Bone marrow (tissue), 2 donors: ENCODE results near the gene CALHM4.
A peak's percentile ranks its signal among the peaks of the same experiment; 100 is the strongest.

Experiments
- DNase-seq, 2 donors: peaks; one replicate each; lab custom pipeline; 2025; lab: John Stamatoyannopoulos, UW

The CALHM4 gene

GRCh38 chr6:116553451-116553850, at the start of gene CALHM4:
Gene CALHM4 (plus strand): TSS chr6:116553751. CDS start chr6:116553794, 43 bp downstream.
- no peak for DNase-seq

- no peak for DNase-seq
Measured at GRCh38 chr6:116507324-116507723, 46.2 kb upstream of the CALHM4 start.

GRCh38 chr6:116508527-116508926, 45.0 kb upstream of the CALHM4 start:
- no peak for DNase-seq

DNA sequence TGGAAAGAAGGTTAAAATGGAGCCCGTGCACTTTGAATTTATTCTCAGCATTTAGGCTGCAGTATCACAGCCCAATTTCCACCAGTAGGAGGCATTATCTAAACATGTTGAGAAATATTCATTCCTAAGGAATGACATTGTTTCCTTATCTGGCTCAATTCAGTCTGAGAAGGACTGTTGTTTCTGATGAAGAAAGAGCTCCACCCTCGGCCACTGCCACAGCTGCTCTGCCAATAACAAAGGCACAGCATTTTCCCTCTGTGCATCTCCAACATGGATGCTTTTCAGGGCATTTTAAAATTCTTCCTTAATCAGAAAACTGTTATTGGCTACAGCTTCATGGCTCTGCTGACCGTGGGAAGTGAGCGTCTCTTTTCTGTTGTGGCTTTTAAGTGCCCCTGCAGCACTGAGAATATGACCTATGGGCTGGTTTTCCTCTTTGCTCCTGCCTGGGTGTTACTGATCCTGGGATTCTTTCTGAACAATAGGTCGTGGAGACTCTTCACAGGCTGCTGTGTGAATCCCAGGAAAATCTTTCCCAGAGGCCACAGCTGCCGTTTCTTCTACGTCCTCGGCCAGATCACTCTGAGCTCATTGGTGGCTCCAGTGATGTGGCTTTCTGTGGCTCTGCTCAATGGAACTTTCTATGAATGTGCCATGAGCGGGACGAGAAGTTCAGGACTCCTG, 42.0 kb upstream of the CALHM4 start, which contains the start of gene CALHM5:
TSS of gene CALHM5 (plus strand) at position 216 of the 687 bp plus-strand sequence. CDS start at position 274, 58 bp downstream.
- no peak for DNase-seq

DNA sequence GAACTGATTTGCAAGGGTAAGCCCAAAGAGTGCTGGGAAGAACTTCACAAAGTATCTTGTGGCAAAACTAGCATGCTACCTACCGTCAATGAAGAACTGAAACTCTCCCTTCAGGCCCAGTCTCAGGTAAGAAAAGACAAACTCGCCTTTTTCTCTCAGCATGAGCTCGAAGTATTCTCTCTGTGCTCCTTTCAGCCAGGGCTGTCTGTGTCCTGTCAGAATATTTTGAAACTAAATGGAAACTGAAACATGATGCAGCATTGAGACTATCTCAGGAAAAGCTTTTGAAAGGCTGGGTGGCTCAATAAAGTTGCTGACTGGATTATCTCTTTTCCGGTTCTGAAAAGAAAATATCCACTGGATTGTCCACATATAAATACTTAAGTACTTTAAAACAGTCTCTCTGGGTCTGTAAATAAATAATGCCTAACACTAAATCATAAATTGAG, 41.4 kb upstream of the CALHM4 start:
- DNase-seq, result no peak

GRCh38 chr6:116512734-116513133, 40.8 kb upstream of the CALHM4 start:
- DNase-seq, result no peak

GRCh38 chr6:116513224-116513875, 40.2 kb upstream of the CALHM4 start:
- DNase-seq, result no peak

DNA sequence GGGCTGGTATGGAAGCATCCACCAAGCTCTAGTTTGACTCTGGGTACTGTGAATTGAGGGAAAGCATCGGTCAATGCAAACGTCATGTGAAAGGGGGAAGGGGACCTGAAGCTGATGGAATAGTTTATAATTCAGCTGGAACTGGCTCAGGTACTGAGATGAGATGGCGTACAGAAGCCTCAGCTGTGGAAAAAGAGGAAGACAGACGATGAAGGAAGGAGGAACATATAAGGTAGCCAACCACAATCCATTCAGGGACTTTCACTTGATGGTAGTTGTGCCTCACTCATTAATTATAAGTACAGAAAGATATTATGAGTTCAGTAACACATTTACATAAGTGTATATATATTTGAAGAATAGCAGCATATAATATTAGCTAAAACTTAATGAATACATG, 39.4 kb upstream of the CALHM4 start:
- DNase-seq, result no peak

DNA sequence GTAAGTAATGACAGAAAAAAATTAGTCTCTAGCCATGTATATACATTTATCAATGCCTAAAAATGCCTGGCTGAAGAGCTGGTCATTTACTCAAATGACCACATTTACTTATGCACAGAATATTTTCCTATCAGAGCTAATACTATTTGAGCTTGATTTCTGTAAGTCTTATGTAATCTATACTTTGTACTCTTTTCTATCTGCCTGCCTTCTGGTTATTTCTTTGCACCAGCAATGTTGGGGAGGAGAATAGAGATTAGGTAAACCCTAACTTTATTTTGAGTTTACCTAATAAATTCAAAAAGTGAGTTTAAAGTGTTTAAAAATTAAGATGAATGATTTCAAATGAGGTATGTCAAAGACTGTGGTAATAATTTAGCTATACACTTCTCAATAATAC, 38.4 kb upstream of the CALHM4 start:
- no peak for DNase-seq

DNA sequence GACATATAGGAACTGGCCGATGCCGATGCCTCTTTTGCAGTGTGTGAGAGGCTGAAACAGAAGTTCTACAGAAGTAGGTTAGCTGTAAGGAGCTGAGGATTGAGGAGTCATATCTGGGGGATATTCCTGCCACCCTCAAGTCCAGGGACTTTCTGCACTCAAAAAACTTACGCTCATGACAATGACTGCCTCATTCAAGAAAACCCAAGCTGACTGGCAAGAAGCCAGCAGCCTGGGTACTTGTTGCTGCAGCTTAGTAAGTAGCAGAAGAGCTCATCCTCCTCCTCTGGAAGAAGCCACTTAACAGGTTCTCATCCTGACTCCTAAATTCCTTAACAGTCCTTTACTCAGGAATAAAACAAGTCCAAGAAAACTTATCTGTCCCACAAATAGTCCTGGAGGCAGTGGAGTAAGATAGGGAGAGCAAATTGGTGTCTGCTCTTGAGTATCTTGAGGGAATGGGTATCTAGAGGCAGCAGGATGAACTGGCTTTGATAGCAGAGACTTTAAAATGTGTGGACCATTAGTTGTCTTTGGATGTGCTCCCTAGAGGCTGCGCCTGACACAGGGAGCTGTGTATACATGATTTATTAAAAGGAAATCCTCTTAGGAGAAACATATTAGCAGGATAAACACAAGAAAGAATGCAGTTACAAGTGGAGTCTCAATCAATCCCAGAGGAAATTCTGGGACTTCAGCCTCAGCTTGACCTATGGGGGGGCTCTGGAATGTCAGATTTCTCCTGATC, 34.8 kb upstream of the CALHM4 start:
- no peak for DNase-seq

DNA sequence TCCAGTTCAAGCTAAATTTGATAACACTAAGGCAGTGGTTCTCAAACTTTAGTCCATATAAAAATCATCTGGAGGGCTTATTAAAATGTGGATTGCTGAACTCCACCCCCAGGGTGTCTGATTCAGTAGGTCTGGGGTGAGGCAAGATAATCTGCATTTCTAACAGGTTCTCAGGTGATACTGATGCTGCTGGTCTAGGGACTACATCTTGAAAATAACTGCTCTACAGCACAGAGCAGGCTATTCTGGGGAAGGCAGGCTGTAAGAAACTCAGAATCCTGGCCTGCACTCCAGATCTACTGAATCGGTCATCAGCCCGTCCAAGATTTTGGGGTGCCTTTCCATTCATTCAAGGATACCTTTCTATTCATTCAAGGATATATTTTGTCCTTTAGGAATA, 30.7 kb upstream of the CALHM4 start:
- no peak for DNase-seq

- no peak for DNase-seq
Measured at GRCh38 chr6:116524236-116524635, 29.3 kb upstream of the CALHM4 start.

DNA sequence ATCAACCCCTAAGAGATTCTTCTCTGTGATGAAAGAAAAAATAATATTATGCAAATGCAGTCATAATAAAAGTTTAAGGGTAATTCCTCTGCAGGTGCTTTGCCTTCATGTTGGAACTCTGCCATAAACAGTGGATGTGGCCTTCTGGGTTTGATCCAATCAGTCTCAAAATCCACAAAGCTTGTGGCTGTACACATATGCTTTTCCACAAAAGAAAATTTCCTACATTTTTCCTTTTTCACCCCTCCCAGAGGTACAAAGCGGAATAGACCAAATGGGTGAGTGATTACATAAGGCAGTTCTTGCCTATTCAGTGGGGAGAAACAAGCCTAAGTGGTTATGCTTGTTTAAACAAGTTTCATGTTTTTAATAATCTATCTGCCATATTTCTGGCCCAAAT, 25.4 kb upstream of the CALHM4 start:
- no peak for DNase-seq

DNA sequence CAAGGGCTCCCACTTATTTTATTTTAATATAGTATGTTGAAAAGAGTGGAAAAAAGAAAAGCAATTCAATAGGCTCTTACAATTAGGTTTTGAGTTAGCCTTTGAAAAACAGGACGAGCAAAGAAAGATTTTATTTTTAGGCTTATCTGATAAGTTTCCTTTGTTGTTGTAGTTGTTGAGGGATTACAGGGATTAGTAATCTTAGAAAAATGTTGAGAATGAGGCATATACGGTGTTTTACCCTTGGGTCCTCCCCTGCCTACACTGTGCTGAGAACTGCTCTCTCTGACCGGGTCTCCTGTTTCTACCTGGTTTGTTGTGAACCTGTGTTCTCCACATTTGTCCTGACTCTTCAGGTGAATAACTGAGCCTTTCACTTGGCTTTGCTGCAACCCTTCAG, 24.8 kb upstream of the CALHM4 start:
- no peak for DNase-seq

DNA sequence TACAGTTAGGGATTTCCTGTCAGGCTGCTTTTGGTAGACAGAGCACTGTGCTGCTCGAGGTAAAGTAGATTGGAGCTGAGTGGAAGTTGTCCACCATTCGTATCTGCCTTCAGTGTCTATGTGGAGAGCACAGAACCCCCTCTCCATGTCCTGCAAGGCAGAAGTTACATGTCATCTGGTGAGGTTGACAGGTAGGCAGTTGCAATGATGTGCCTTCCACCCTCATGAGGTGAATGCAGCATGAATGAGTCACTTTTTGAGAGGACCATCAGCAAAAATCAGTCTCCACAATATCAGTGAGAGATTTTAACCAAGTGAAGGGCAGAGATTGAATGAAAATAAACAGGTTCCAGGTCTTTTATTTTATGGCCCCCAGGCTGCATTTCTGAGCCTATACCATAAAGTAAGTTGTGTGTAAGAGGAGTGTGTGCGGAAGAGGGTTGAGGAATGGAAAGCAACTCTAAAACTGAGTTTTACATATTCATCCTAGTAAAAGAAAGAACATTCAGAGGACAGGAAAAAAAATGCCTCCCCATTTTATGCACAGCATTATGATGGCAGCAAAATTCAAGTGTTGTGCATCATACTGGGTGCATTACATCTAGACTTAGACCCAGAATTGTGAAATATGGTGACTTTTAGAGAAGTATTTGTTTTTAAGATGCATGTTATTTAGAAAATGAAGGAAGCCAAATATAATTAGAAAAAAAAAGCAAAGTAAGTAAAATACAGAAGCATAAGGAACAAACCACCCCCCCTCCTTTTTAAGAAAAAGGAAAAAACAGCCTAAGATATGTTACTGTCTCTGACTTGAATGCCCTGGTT, 23.9 kb upstream of the CALHM4 start:
- DNase-seq, result no peak

DNA sequence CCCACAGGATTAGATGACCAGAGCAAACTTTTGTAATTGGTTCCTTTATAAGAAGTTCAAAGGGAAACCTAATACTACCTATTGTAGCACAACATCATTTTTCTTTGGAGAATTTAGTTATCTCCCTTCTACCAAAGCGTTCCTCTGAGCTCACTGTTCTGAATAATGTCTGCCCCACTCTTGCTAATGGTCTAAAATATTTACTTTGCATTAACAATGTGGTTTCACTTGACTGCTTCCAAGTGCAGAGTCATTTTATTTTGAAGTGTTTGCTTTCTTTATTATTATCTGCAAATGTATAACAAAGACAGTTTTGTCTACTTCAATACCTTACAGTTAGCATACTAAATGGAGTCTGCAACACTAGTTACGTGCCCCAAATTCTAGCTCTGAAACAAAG, 23.1 kb upstream of the CALHM4 start:
- no peak for DNase-seq

- DNase-seq, result peak; percentile 1 to 84
Measured at GRCh38 chr6:116531675-116532570, 21.6 kb upstream of the CALHM4 start.

GRCh38 chr6:116533233-116533957, 20.2 kb upstream of the CALHM4 start:
- DNase-seq, result no peak

GRCh38 chr6:116535109-116535508, 18.4 kb upstream of the CALHM4 start:
- DNase-seq, result no peak

GRCh38 chr6:116536216-116536621, 17.3 kb upstream of the CALHM4 start:
- DNase-seq, result peak in 1 of 2 donors; percentile 42
